ENCODE results near the gene PCSK5. TPM values are rescaled to one million over a fixed set of nuclear protein-coding genes. Genes with fewer than 3 reads are reported as not detected.

The PCSK5 gene
- total and polyA plus RNA-seq, 4 experiments from 2014 or later, result 3.4 to 8.4 (median 6.5) TPM

- Mint-ChIP-seq H3K9me3 (peaks cover 0 to 9% (median 3%) of the 10 kb centered on the region in 8 donors), H3K4me3 (no peak overlapping the region), H3K36me3 (no peaks in the 10 kb centered on the region), H3K27ac (no peak overlapping the region), H3K27me3 (no peaks in the 10 kb centered on the region), H3K4me1 (no peaks in the 10 kb centered on the region)
- H3K4me1 ChIP-seq (ENCODE audit: insufficient read depth, low read length), result no peaks in the 10 kb centered on the region
- no peaks in the 10 kb centered on the region for H3K9me3 ChIP-seq (ENCODE audit: control insufficient read depth in 1 of 2, low read length in 2 of 2)
- H3K36me3 ChIP-seq (ENCODE audit: insufficient read depth, low read length), result no peaks in the 10 kb centered on the region
- H3K27me3 ChIP-seq (ENCODE audit: insufficient read depth, low read length), result no peaks in the 10 kb centered on the region
- CTCF ChIA-PET (ENCODE audit: partially characterized antibody), result interaction anchor here (0.7 kb wide), 1 partner anchor 34 kb away, joined by 3 read pairs; no protein-coding TSS in a partner anchor
- intact Hi-C loops (cut with micrococcal nuclease), result no loop called here
- DNase-seq, result no peak
- H3K27ac ChIP-seq (ENCODE audit: low read depth, low read length), result no peak overlapping the region
- H3K4me3 ChIP-seq (ENCODE audit: low read length in 2 of 2), result no peak overlapping the region
- POLR2A ChIA-PET (ENCODE audit: partially characterized antibody), result no interaction called here
These were observed 376.3 kb downstream of the PCSK5 start for GRCh38 chr9:76266649-76267283.

- Histone ChIP-seq H3K9me3 (ENCODE audit: control insufficient read depth in 1 of 2, low read length in 2 of 2) (no peaks in the 10 kb centered on the region), H3K27me3 (ENCODE audit: insufficient read depth, low read length) (no peaks in the 10 kb centered on the region), H3K4me3 (ENCODE audit: low read length in 2 of 2) (no peak overlapping the region), H3K4me1 (ENCODE audit: insufficient read depth, low read length) (no peaks in the 10 kb centered on the region), H3K27ac (ENCODE audit: low read depth, low read length) (no peak overlapping the region), H3K36me3 (ENCODE audit: insufficient read depth, low read length) (no peaks in the 10 kb centered on the region)
- Mint-ChIP-seq H3K4me1 (no peaks in the 10 kb centered on the region), H3K27me3 (no peaks in the 10 kb centered on the region), H3K36me3 (no peaks in the 10 kb centered on the region), H3K27ac (no peak overlapping the region), H3K9me3 (peaks cover 0 to 9% (median 2%) of the 10 kb centered on the region in 8 donors), H3K4me3 (no peak overlapping the region)
- CTCF ChIA-PET (ENCODE audit: partially characterized antibody), result interaction anchor here (0.7 kb wide), 1 partner anchor 34 kb away, joined by 3 read pairs; no protein-coding TSS in a partner anchor
- no peak for DNase-seq
- intact Hi-C loops (cut with micrococcal nuclease), result no loop called here
- POLR2A ChIA-PET (ENCODE audit: partially characterized antibody), result no interaction called here
These were observed 376.8 kb downstream of the PCSK5 start for GRCh38 chr9:76267284-76267652.

- no peaks in the 10 kb centered on the region for H3K9me3 ChIP-seq (ENCODE audit: control insufficient read depth in 1 of 2, low read length in 2 of 2)
- H3K27me3 ChIP-seq (ENCODE audit: insufficient read depth, low read length), result no peaks in the 10 kb centered on the region
- Mint-ChIP-seq H3K27ac (no peak overlapping the region), H3K4me3 (no peak overlapping the region), H3K9me3 (no peaks in the 10 kb centered on the region), H3K36me3 (no peaks in the 10 kb centered on the region), H3K4me1 (no peaks in the 10 kb centered on the region), H3K27me3 (no peaks in the 10 kb centered on the region)
- intact Hi-C loops (cut with micrococcal nuclease), result no loop called here
- no peak overlapping the region for H3K27ac ChIP-seq (ENCODE audit: low read depth, low read length)
- no peak overlapping the region for H3K4me3 ChIP-seq (ENCODE audit: low read length in 2 of 2)
- H3K36me3 ChIP-seq (ENCODE audit: insufficient read depth, low read length), result no peaks in the 10 kb centered on the region
- ChIA-PET CTCF (ENCODE audit: partially characterized antibody) (no interaction called here), POLR2A (ENCODE audit: partially characterized antibody) (no interaction called here)
- no peak for DNase-seq
- no peaks in the 10 kb centered on the region for H3K4me1 ChIP-seq (ENCODE audit: insufficient read depth, low read length)
These were observed 379.3 kb downstream of the PCSK5 start for GRCh38 chr9:76269789-76270188.

- no peaks in the 10 kb centered on the region for H3K9me3 ChIP-seq (ENCODE audit: control insufficient read depth in 1 of 2, low read length in 2 of 2)
- ChIA-PET CTCF (ENCODE audit: partially characterized antibody) (no interaction called here), POLR2A (ENCODE audit: partially characterized antibody) (no interaction called here)
- no peak overlapping the region for H3K27ac ChIP-seq (ENCODE audit: low read depth, low read length)
- Mint-ChIP-seq H3K27ac (no peak overlapping the region), H3K4me1 (no peaks in the 10 kb centered on the region), H3K9me3 (no peaks in the 10 kb centered on the region), H3K36me3 (no peaks in the 10 kb centered on the region), H3K27me3 (no peaks in the 10 kb centered on the region), H3K4me3 (no peak overlapping the region)
- no peaks in the 10 kb centered on the region for H3K36me3 ChIP-seq (ENCODE audit: insufficient read depth, low read length)
- intact Hi-C loops (cut with micrococcal nuclease), result no loop called here
- H3K4me1 ChIP-seq (ENCODE audit: insufficient read depth, low read length), result no peaks in the 10 kb centered on the region
- no peaks in the 10 kb centered on the region for H3K27me3 ChIP-seq (ENCODE audit: insufficient read depth, low read length)
- DNase-seq, result no peak
- no peak overlapping the region for H3K4me3 ChIP-seq (ENCODE audit: low read length in 2 of 2)
These were observed 381.3 kb downstream of the PCSK5 start for GRCh38 chr9:76271755-76272154.

GRCh38 chr9:76289042-76289441, 398.6 kb downstream of the PCSK5 start:
- ChIA-PET POLR2A (ENCODE audit: partially characterized antibody) (no interaction called here), CTCF (ENCODE audit: partially characterized antibody) (interaction anchor here (5.8 kb wide), 1 partner anchor 13 kb away, joined by 46 read pairs; no protein-coding TSS in a partner anchor)
- Histone ChIP-seq H3K4me3 (ENCODE audit: low read length in 2 of 2) (no peak overlapping the region), H3K4me1 (ENCODE audit: insufficient read depth, low read length) (no peaks in the 10 kb centered on the region), H3K27ac (ENCODE audit: low read depth, low read length) (no peak overlapping the region), H3K36me3 (ENCODE audit: insufficient read depth, low read length) (no peaks in the 10 kb centered on the region), H3K27me3 (ENCODE audit: insufficient read depth, low read length) (no peaks in the 10 kb centered on the region), H3K9me3 (ENCODE audit: control insufficient read depth in 1 of 2, low read length in 2 of 2) (no peaks in the 10 kb centered on the region)
- no peaks in the 10 kb centered on the region for H3K4me1 Mint-ChIP-seq
- H3K36me3 Mint-ChIP-seq, result no peaks in the 10 kb centered on the region
- no peak for DNase-seq
- H3K4me3 Mint-ChIP-seq, result no peak overlapping the region
- H3K27me3 Mint-ChIP-seq, result peaks cover 0 to 3% of the 10 kb centered on the region in 2 donors
- intact Hi-C loops (cut with micrococcal nuclease), result no loop called here
- no peaks in the 10 kb centered on the region for H3K9me3 Mint-ChIP-seq
- H3K27ac Mint-ChIP-seq, result no peak overlapping the region

- intact Hi-C loops (cut with micrococcal nuclease), result no loop called here
- no peak for DNase-seq
- H3K27ac ChIP-seq (ENCODE audit: low read depth, low read length), result no peak overlapping the region
- Mint-ChIP-seq H3K4me1 (no peaks in the 10 kb centered on the region), H3K9me3 (no peaks in the 10 kb centered on the region), H3K27me3 (peaks cover 0 to 3% of the 10 kb centered on the region in 2 donors), H3K4me3 (no peak overlapping the region), H3K27ac (no peak overlapping the region), H3K36me3 (no peaks in the 10 kb centered on the region)
- ChIA-PET POLR2A (ENCODE audit: partially characterized antibody) (no interaction called here), CTCF (ENCODE audit: partially characterized antibody) (interaction anchor here (5.8 kb wide), 1 partner anchor 13 kb away, joined by 46 read pairs; no protein-coding TSS in a partner anchor)
- no peaks in the 10 kb centered on the region for H3K27me3 ChIP-seq (ENCODE audit: insufficient read depth, low read length)
- no peaks in the 10 kb centered on the region for H3K36me3 ChIP-seq (ENCODE audit: insufficient read depth, low read length)
- H3K4me1 ChIP-seq (ENCODE audit: insufficient read depth, low read length), result no peaks in the 10 kb centered on the region
- H3K4me3 ChIP-seq (ENCODE audit: low read length in 2 of 2), result no peak overlapping the region
- H3K9me3 ChIP-seq (ENCODE audit: control insufficient read depth in 1 of 2, low read length in 2 of 2), result no peaks in the 10 kb centered on the region
These were observed 399.2 kb downstream of the PCSK5 start for GRCh38 chr9:76289703-76290102.

- no peak overlapping the region for H3K27ac Mint-ChIP-seq
- no peaks in the 10 kb centered on the region for H3K36me3 Mint-ChIP-seq
- no peaks in the 10 kb centered on the region for H3K9me3 ChIP-seq (ENCODE audit: control insufficient read depth in 1 of 2, low read length in 2 of 2)
- no peaks in the 10 kb centered on the region for H3K4me1 ChIP-seq (ENCODE audit: insufficient read depth, low read length)
- CTCF ChIA-PET (ENCODE audit: partially characterized antibody), result interaction anchor here (0.8 to 5.8 kb wide), 2 partner anchors 12 to 1025 kb away, joined by 3 to 46 read pairs; no protein-coding TSS in a partner anchor
- no peaks in the 10 kb centered on the region for H3K4me1 Mint-ChIP-seq
- H3K9me3 Mint-ChIP-seq, result no peaks in the 10 kb centered on the region
- H3K4me3 Mint-ChIP-seq, result no peak overlapping the region
- H3K27me3 ChIP-seq (ENCODE audit: insufficient read depth, low read length), result no peaks in the 10 kb centered on the region
- no peak for DNase-seq
- no peak overlapping the region for H3K4me3 ChIP-seq (ENCODE audit: low read length in 2 of 2)
- POLR2A ChIA-PET (ENCODE audit: partially characterized antibody), result no interaction called here
- intact Hi-C loops (cut with micrococcal nuclease), result no loop called here
- H3K36me3 ChIP-seq (ENCODE audit: insufficient read depth, low read length), result no peaks in the 10 kb centered on the region
- peaks cover 1 to 2% of the 10 kb centered on the region in 2 donors for H3K27me3 Mint-ChIP-seq
- H3K27ac ChIP-seq (ENCODE audit: low read depth, low read length), result no peak overlapping the region
These were observed 400.1 kb downstream of the PCSK5 start for GRCh38 chr9:76290555-76290954.

Measured in CD4-positive, alpha-beta memory T cell (primary cell).